Left renal pelvis (tissue), 4 donors: ENCODE measurements around the gene GLG1. TPM values are rescaled to one million over a fixed set of nuclear protein-coding genes. Genes with fewer than 3 reads are reported as not detected.
"Not testable (repeated sequence)": the region's sequence is repeated elsewhere in the genome, so short reads cannot be mapped to it uniquely, and the experiment has no call there.

Experiments
- DNase-seq, 4 donors: peaks; one replicate each; pipeline ENCODE4 v3.0.0-alpha.2; 2013; ENCODE audit warnings: low read depth in 4 of 4, low spot score in 3 of 4
- polyA plus RNA-seq, 4 donors: library from polyadenylated mRNA; unstranded; fragments of 120-200 nt; gene quantifications; one replicate each; pipeline ENCODE4 v1.2.1, GENCODE V29; 2013; ENCODE audit not compliant: insufficient read length in 4 of 4

GLG1 gene
- polyA plus RNA-seq, 4 donors = 146 to 210 (median 166) TPM

DNA sequence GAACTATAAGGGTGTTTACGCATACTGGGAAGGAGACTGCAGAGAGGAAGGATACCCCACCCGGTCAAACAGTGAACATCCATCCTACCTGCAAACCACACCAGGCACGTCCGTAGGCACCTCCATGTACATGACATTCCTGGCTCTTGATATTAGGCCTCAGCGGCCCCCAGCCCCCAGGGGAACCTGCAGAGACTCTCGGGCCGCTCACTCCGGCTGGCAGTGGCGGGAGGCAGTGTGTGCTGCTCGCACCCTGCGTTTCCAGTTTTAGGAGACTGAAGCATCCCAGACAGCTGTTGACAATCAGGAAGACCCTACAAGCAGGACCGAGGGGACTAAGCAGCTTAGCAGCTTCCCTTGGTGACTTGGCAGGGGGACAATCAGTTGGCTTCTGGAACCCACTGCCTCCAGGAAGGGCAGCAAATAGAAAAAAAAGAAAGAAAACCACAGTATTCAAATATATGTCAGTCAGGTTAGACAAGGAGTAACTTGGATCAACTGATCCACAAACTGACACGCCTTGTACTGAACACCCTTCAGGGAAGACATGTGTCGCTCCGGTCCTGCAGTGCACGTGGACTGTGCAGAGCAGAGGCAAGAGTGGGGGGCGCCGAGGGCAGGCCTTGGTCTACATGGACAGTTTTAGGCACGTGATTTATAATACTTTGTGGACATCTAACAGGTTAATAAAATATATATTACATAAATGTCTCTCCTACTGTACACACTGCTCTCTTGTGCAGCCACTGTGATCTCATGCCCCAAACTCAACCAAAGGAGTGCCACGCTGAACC is 155.8 kb downstream of the GLG1 start:
- DNase-seq = no peak

DNA sequence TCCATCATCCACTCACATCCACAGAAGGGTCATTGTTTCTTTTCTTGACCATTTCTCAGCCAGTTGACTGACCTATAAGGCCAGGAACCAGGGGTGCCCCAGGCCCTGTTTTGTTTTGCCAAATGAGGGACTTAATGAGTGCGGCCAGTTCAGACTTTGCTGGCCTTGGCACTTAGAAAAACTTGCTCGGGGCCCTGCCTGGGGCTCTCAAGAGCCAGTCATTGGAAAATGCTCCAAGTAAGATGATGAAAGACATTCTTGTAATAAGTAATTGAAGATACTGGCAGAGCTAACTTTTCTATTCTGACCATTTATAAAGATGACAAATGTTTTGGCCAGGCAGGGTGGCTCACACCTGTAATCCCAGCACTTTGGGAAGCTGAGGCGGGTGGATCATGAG is 156.7 kb downstream of the GLG1 start:
- no peak for DNase-seq

DNA sequence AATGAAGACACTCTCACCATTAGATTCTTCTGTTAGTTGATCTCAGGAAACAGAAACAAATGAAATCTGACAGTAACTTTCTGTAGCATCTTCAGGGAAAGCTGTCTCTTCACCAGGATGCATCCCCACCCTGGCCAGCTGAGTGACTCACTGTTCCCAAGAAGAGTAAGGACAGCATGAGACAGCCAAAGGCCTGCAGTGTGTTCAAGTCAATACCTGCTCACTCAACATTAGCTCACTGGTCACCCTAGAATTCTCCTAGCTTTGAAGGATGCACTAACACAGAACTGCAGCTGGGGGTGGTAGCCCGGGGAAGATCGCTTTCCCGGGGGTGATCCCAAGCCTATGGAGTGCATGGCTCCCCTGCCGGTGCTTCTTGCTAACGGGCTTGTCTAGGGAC is 157.4 kb downstream of the GLG1 start:
- DNase-seq = no peak

DNA sequence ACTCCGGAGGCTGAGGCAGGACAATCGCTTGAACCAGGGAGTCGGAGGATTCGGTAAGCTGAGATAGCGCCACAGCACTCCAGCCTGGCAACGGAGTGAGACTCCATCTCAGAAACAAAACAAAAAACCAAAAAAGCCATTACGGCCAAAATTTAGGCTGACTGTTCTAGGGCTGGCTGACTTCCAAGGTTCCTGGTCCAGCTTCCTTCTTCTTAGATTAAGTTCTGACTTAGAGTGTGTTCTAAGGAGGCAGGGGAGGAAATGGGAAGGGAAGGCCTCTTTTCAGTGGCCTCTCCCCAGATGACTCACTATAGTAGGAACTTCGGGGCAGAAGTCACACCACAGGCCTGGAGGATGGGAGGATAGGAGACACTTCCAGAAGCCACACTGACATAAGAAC is 157.9 kb downstream of the GLG1 start:
- no peak for DNase-seq

DNA sequence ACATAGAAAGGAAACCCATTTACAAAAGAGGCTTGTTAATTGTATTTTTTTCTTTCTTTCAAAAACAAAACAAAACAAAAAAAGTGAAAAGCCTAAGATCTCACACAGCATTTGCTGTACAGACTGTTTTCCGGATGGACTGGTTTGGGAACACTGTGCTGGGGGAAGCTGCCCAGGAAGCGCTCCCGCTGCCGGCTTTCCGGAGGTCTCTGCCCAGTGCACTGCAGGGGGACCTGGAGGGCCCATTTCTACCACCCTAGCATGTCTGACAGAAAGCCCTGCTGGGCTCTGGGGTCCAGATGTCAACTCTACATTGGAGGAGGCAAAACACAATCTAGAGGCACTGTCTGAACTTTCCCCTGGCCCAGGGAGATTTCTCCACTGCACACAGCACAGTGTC is 159.3 kb downstream of the GLG1 start:
- no peak for DNase-seq

DNA sequence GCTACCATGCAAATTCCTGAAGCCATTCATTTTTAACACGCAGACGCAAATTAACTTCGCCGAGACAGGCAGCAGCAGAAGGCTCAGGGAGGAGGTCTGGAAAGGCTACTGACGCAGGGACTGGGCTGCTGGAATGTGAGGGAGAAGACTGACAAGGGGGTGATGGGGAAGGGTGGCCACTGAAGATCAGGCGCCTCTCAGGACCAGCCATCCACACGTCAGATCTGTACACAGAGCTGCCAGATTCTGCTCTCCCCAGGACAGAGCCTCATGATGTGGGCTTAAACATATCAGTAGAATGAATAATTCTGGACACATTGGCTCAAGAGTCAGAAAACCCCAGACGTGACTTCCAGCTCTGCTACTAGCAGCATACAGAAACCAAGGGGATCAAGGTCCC is 160.0 kb downstream of the GLG1 start:
- DNase-seq = no peak

DNA sequence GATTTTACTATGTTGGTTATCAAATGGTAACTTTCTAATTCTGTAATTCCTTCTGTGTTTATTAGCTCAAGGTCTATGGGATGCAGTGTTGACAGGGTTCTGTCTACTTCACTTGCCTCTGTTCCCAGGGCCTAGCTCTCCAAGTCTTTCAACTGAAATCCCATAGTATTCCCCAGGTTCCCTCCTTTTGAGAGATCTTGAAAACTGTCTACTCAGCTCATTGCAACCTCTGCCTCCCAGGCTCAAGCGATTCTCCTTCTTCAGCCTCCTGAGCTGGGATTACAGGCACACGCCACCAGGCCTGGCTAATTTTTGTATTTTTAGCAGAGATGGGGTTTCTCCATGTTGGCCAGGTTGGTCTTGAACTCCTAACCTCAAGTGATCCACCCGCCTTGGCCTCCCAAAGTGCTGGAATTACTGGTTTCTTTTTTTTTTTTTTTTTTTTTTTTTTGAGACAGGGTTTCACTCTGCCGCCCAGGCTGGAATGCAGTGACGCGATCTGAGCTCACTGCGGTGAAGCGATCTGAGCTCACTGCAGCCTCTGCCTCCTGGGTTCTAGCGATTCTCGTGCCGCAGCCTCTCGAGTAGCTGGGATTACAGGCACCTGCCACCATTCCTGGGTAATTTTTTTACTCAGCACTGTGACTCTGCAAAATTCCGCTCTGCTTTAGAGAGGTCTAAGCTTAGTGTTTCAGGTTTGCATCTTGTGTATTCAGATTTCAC is 163.1 kb downstream of the GLG1 start:
- not testable (repeated sequence) for DNase-seq

DNA sequence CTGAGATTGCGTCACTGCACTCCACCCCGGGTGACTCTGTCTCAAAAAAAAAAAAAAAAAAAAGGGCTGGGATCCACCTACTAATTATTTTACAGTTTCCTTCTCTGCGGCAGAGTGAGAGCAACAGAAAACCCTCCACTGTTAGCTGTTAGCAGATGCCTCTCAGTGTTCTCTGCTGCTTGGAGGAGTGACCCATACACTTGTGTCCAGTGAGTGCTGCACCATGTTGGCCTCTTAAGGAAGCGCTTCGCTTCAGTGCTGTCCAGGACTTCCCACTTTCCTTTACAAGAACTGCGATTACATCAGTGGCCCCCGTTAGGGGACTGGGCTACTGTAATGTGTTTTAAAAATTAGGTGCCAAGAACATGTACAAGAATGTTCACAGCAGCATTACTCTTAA is 167.2 kb downstream of the GLG1 start:
- DNase-seq = no peak

DNA sequence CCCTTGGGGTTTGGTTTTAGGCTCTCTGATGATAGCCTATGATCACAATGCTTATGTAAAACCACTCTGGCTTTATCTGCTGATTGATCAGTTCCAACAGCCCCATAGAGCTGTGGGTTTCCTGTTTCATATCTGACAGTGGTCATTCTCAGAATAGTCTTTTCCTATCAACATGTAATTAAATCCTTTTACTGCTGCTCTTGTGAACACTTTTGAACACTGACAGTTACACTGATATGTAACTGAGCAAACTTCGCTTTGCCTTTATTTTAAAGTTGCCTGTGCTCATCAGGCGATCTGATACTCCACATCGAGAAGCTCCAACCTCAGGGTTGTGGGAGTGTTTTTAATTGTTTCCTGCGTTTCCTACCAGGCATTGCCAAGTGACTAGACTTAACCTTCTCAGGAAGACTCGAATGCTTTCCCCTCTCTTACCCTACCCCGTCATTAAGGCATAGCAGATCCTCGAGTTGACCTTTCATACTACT is 168.4 kb downstream of the GLG1 start:
- no peak for DNase-seq

DNA sequence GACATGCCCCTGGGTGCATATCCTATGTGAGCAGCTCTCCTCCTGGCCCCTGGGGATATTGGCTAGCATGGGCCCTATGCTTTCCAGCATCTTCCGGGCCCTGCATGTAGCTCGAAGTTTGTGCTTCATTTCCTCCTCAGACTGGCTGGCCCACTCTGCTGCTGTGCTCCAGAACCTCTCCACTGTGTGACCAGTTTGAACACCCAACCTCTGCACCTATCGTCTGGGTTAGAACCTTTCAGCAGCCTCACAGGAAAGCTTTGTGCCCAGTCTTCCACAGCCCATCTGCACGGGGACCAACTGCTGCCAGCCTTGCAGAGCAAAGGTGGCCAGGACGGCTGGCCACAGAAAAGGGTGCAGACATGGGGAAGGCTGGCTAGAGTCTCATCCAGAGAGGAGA is 175.4 kb downstream of the GLG1 start:
- no peak for DNase-seq

DNA sequence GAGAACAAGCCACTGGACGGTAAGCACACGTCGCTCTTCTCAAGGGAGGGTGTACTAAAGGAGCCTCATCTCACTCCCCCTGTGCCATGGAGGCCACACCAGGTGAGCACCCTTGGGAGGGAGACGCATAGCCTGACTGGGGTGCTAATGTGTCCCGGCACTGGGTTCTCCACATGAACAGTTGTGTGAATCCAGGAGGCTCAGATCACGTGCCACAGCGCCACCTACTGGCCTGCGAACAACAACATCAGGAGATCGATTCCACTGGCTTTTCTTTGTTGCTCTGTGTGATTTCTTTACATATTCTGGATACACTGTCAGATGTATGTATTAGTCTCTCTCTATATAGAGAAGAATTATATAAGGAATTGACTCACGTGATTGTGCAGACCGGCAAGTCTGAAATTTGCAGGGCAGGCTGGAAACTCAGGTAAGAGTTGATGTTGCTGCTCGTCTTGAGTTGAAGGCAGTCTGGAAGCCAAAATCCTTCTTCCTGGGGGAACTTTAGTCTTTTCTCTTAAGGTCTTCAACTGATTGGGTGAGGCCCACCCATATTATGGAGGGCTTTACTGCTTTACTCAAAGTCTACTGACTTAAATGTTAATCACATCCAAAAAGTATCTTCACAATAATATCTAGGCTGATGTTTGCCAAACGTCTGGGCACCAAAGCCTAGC is 176.7 kb downstream of the GLG1 start:
- not testable (repeated sequence) for DNase-seq

DNA sequence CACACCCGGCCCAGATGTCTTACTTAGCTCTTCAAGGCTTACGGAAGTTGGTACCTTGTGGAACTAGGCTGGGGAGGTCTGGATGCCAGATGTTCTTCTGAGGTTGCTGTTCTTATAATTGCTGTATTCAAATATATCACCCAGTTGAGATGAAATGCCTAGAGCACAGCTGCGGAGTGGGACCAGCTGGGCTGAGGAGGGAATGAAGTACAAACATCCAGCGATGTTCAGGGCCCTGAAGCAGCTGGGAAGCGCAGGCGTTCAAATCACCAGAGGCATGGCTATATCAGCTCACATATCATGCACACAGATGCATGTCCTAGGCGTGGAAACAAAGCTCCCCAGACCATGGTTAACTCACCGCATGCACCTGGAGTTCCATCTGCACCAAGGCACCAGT is 178.4 kb downstream of the GLG1 start:
- DNase-seq = not testable (repeated sequence)

DNA sequence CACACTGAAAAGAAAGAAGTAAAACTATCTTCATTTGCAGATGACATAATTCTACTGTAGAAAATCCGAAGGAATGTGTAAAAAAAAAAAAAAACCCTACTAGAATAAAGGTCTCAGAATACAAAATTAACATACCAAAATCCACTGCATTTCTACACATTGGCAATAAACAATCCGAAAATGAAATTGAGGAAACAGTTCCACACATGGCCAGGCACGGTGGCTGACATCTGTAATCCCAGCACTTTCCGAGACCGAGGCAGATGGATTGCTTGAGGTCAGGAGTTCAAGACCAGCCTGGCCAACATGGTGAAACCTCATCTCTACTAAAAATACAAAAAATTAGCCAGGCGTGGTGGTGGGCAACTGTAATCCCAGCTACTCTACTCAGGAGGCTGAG is 181.2 kb downstream of the GLG1 start:
- not testable (repeated sequence) for DNase-seq

DNA sequence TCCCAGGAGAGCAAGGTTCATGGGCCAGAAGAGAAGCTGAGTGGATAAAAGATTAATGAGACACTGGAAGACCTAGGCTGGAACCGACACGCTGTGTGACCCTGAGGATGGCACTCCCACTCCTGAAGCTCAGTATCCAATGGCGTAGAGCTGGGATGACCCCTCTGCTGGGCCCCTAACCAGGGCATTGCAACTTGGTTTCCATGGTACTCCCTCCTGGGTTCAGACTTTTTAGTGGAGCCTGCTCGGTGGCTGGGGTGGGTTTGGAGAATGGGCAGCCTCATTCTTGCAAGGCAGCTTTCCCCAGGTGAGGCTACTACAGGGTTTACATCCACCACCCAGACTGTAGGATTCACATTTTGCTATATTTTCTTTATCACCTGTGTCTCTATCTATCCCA is 183.2 kb downstream of the GLG1 start:
- not testable (repeated sequence) for DNase-seq

DNA sequence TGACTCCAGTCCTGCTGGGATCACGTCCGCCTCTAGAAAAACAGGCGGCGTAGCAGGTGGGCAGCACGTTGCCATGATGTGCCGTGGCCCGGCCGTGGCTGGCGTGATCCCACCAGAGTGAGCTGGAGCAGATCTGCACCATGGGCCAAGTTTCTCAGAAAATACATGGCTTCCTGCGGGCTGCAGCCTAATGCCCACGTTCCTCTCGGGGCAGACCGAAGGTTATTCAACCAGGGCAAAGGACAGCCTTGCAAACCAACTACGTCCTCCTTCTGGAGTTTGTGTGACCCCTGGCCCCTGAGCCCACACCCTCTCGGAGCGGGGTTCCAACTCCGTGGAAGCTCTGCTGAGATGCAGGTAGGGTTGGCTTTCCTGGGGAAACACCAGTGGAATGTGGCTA is 184.8 kb downstream of the GLG1 start:
- DNase-seq = not testable (repeated sequence)

DNA sequence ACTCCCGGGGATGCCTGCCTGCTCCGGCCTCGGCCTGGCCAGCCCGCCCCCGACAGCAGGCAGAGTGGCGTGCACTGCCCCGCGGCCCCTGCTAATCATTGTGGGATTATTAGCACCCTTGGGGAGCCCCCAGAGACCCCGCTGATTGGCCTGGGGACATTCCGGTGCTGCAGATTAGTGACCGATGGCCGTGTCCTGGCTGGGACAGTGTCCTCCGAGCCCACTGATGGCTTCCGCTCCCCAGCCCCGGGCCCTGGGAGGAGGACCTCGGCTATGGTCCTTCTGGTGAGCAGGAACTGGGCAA is 185.5 kb downstream of the GLG1 start:
- DNase-seq = not testable (repeated sequence)

DNA sequence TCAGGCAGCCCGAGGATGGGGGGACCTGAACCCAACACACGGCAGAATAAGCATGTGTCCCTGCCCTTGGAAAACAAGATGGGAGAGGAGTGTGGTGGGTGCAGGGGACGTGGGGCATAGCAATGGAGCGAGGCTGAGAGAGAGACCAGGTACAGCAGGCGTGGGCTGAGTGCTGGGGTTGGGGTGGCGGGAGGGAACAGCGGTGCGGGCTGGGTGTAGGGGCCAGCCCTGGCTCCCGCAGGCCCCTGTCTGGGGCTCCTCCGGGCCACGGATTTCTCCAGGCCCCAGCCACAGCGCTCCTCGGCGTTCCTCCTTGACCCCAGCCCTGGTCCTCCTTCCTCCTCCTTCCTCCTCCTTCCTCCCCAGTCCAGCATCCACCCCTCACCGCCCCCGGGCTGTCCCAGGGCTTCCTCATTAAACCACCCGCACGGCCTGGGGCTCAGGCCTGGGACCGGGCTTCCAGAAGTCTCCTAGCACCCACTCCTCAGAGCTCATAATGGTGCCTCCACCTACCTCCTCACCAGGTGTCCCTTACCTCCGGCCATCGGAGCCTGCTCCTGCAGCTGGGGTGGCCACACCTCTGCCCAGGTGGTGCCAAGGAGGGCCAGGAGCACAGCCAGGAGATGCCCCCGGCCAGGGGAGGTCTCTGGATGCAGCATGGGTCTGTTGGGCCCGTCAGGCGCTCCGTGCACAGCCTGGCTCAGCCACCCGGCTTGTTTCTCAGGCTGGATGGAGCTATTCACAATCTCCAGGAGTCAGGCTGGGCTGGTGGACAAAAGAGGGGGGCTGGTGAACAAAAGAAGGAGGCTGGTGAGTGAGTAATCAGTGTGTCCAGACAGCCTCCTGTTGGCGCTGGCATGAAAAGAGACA is 186.1 kb downstream of the GLG1 start, which contains the start of gene CLEC18B:
Gene CLEC18B, minus strand, starts transcription at position 867 of the 870 bp plus-strand sequence. Its CDS starts 208 bp downstream, at position 659.
- not testable (repeated sequence) for DNase-seq

DNA sequence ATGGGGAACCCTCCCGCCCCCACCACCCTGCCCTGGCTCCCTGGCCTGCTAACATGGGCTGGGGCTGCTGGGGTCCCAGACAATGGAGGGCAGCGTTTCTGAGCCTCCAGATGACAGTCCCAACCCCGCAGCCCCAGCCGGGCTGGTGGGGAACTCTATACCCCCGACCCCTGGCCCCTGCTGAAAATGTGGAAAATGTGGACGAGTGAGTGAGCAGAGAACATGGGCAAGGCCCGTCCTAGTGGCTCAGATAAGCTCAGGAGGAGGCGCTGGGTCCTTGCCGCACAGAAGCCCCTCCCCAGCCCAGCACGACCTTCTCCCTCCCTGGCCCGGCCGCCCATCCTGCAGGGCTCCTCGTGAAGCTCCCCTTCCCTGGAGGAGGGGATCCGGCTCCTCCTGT is 187.1 kb downstream of the GLG1 start:
- not testable (repeated sequence) for DNase-seq

DNA sequence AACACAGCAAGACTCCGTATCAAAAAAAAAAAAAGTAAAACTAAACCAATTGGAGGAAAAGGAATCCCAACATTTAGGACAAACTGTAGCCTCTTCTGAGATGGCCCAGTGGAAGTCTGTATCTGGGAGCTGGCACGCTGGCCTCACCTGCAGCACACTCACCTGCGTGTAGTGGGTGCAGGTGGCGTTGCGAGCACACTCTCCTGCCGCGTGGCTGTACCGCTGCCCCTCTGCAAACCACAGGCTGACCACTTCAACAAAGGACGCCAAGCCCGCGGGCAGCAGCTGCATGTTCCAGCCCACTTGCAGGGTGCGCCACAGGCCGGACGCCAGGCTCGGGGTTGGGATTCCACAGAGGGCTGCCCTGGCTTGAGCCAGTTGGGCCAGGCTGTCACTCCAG is 189.0 kb downstream of the GLG1 start:
- DNase-seq = not testable (repeated sequence)

DNA sequence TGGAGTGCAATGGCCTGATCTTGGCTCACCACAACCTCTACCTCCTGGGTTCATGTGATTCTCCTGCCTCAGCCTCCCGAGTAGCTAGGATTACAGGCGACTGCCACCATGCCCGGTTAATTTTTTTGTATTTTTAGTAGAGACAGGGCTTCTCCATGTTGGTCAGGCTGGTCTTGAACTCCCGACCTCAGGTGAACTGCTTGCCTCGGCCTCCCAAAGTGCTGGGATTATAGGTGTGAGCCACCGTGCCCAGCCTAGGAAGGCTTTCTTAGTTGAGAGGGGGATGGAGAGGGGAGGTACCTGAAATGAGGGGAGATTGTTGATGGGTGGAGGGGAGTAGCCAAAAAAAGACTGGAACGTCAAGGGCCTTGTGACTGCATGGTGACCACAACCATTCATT is 193.0 kb downstream of the GLG1 start:
- not testable (repeated sequence) for DNase-seq
